Superior temporal gyrus (tissue), 1 donor: ENCODE data around the gene VAV3.

ENCODE experiments used
- DNase-seq: peaks from one replicate; pipeline ENCODE4 v3.0.0-alpha.2; 2016; ENCODE audit errors: extremely low spot score

VAV3 gene

DNA sequence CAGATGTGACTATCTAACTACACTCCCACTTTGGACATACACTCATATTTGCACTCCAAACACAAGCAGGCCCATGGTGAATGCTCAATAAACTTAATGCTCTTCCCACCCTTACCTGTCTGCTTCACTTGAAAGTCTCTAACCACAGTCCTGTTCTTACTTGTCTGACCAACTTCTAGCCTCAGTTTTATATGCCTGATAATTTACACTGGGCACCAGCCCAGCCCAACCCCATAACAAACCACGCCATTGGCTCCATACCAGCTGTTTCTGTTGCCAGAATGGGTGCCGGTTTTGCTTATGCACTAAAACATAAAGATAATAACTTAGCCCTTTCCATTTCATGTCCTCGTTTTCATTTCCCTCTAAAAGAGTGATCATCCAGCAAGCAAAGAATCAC is 428.7 kb downstream of the VAV3 start:
- no peak for DNase-seq

DNA sequence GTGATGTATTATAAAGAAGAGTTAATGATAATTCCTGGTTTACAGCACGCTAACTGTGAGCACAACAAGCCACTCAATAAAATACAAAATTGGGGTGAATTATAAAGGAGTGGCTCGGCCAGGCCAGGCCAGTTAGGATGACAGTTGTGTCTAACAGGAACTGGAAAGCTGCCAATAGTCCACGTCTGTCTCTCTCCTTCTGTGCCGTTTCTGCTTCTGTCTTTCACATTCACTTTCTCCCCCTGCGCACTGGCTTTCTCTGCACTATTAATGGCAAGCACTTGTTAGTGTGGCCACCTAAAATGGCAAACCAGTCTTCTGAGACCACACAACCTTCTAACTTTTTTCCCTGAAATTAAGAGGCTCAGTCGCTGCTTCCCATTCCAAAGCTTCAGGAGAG is 429.9 kb downstream of the VAV3 start:
- no peak for DNase-seq

DNA sequence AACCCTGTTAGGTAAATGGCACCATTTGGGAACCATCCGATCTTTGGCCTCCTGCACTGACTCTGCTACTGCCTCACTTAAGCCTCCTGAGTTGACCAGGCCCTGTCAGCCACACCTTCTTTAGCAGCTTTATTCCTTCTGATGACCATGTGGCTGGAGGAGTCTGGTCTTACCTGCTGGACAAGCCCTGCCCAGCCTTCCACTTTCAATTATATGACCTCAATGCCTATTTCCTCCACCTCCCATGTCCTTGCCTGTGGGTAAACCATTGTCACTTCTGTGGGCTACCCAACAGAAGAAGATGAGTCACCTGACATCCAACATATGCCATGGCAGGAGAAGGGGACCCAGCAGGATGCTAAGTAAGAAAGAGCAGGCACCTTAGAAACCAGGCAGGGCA is 430.3 kb downstream of the VAV3 start:
- DNase-seq: no peak

DNA sequence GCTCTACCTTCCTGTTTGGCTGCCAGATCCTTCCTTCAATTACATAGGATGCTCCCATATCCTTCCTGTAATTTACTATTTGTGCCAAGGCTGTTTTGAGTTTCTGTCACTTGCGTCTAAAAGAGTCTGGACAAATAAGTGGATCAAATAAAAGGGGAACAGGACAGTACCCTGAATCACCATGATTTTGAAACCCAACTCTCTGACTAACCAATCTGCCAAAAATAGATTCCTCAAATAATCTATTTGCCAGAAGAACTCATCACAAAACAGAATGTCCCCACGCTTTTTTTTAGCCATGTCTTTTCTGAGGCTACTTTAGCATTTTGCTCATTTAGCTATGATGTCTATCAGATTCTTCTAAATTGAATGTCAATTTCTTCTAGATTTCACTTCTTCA is 431.5 kb downstream of the VAV3 start:
- DNase-seq: no peak

DNA sequence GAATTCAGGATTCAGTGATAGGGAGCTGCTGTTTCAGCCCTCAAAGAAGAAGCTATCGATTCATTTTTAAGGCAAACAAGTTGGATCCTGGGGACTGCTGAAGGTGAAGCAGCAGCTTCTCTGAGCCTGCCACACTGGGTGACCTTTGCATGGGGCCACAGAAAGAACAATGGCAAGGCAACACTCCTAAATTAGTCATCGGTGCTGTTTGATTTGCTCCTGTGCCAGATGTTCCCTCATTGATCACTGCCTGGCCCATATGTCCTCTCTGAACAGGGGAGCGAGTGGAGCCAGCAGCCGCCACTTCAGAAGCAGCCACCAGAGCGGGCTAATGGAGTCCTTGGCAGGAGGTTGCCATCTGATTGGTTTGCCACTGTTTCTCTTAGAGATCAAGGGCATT is 432.7 kb downstream of the VAV3 start:
- DNase-seq: no peak

DNA sequence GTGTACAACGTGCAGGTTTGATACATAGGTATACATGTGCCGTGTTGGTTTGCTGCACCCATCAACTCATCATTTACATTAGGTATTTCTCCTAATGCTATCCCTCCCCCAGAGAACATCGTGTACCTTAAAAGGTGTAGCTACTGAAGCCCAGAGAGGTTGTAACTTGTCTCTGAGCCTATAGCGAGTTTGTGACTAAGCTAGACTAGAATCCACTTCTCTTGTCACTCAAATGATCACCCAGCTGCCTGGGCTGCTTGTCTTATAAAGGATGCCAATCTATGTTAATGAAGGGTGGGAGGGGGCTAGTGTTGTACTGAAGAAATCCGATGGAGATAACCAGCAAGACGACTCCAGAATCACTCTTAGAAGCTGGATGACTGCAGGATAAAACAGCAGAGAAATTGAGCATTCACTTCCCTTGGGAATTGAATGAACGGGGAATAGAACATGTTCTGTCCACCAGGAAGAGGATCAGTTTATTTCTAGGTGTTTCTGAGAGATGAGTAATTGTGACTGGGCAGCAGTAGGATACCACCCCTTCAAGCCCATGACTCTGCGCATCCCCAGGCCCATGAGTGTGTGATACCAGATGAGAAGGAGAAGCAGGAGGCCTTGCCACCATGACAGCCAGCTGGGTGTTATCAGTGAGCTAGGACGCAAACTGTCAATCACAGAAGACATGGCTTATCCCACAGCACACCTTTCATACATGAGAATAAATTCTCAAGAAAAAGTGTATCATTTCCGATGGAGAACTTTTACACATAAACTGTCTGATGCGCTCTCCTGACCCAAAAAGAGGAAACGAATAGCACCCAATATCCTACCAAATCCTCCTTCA is 433.7 kb downstream of the VAV3 start:
- DNase-seq: no peak

DNA sequence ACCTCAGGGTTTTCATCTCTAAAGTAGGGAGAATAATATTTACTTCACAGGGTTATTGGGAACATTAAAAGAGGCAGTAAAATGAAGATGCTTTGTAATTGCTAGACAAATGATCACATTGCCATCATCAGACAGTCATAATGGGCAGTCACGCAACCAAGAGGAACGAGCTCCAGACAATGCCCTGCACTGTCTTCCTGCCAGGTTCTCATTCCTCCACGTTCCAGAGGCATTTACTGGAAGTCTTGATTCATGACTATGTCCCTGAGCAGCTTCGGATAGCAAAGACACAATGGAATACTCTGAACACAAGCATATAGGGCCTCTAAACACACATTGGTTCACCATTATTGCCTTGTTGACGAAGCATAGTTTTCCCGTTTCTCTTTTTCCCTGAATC is 434.4 kb downstream of the VAV3 start:
- DNase-seq: no peak

DNA sequence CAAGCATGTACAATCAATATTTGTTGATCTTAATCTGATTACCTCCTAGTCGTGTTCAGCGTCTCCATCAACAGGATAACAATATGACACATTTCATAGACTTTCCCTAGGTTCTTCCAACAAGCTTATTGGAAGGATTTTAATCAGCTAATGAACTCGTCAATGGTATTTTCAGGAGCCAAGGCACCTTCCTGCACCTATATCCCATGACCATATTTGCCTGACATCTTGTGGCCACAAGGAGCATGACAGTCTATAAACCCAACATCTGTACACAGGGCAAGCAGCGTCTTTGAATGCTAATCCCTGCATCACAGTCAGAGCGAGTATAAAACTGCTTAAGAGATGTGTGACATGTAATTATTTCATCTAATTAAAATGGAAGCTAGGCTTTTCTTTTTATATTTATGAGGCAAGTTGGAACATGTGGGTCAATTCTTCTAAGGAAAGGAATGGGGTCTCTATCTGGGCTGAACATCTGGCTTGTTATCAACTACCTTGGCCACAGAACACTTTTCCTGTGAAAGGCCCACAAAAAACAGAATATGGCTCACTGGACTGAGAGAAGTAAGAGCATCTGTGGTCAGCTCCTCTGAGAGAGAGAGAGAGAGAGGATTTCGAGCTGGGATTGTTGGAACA is 435.4 kb downstream of the VAV3 start:
- peak; percentile 75 for DNase-seq

DNA sequence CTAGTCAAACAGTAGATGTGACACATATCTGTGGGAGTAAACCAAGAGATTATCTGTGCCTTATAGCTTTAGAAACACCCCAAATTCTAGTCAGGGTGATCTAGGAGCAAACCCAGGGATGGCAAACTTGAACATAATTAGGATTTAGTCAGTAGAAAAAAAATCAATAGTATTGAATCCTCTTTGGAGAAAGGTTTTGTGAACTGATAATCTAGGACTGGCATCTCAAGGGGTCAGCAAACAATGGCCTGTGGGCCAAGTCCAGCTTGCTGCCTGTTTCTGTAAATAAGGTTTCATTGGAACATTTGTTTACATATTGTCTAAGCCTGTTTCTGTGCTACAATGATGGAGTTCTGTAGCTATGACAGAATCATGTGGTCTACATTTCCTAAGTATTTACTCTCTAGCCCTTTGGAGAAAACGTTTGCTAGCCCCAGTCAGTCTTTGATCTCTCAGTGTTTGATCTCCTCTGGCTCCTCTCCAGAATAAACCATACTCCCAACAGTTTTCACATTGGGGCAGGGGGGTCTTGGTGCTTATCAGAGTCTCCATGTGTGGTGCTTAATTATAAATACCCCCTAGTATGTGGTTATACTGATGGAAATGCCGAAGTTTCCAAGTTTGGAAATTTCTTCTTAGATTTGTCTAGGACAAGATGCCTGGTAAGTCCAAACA is 438.3 kb downstream of the VAV3 start:
- no peak for DNase-seq

DNA sequence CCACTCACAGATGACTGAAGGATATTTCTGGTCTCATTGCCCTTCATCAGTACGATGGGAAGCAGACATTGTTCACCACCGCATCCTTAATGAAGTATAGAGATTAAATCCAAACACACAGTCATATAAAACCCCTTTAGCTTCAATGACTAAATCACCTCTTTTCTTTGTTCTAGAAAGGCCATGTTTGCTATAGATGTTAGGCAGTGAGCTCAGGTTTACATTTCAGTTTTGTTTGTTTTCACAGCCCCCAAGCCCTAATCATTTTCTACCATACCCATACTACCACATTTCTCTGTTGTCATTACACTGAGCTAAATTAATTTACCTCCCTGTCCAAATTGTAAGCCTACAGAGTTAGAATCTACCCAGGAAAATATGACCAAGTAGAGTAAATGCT is 439.0 kb downstream of the VAV3 start:
- no peak for DNase-seq

DNA sequence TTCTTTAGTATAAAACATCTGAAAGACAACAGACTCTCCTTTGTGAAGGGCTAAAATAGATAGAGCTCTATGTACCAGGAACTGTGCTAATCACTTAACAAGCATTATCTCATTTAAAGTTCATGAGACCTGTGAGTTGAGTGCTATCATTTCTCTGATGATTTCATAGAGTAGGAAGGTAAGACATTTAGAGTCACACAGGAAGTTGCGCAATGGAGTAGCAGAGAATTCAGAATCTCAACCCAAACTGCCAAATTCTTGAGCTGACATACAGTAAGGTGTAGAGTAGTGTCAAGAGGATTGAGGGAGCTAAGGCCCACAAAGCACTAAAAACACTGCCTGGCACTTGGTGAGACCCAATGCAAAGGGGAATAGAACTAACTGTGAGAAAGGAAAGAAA is 439.8 kb downstream of the VAV3 start:
- DNase-seq: no peak

DNA sequence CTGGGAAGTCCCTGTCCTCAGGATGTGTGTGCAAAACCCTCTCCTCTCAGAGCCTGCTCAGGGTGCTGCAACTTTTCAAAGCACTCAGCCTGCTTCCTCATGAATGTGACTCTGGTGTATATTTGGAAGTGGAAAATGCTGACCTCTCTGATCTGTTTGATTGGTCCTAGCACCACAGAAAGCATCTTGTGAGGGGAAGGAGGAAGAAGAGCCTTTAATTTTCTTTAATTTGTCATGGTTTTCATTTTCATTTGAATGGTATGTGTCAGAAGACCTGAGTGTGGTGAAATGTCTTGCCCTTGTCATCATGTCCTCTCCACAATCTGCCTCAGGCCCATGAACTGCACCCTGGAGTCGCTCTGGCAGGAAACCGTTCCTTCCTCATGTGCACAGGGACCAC is 440.7 kb downstream of the VAV3 start:
- DNase-seq: no peak

DNA sequence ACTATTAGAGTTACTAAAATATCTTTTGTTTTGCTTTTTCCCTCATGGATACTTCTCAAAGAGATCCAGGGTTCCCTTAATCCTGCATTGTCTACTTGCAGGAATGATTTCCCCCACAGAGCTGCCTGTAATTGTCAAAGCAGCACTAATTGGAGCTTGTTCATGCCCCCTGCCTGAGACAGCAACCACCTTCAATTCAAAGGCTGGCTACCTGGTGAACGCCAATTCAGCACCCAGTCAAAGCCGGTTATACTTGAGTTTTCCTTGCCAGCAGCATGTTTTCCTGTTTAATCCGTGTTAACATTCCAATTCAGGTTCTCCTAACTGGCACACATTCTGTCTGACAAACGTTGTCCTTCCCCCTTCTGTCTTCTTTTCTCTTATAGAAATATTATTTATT is 441.2 kb downstream of the VAV3 start:
- DNase-seq: no peak

DNA sequence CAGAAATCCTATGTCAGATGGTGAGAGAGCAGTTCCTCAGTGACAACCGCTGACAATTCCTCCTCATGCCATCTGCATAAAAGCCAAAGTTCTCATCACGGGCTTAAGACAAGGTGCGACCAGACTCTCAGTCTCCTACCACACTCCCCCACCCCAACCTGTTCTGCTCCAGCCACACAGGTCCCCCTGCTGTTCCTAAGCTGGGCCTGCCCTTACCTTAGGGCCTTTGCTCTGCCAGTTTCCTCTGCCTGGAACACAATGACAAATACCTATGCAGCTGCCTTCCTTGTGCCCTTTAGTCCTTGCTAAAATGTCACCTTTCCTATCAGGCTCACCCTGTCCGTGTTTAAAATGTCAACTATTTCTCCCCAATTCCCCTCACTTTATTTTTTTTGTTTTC is 441.9 kb downstream of the VAV3 start:
- no peak for DNase-seq
